GM18498 (cell line): ENCODE results near the gene KIF26B.
"Not testable (repeated sequence)": the region's sequence is repeated elsewhere in the genome, so short reads cannot be mapped to it uniquely, and the experiment has no call there.

Source experiments
- ATAC-seq: cut with Tn5 transposase; IDR thresholded peaks from one replicate; pipeline ENCODE4 v1.9.1; 2021; ENCODE audit warnings: mild to moderate bottlenecking, moderate library complexity; ENCODE audit not compliant: unreplicated experiment

KIF26B gene

GRCh38 chr1:245311887-245312536, 157.2 kb downstream of the KIF26B start:
- ATAC-seq, result no peak

- ATAC-seq, result no peak
Observed at GRCh38 chr1:245313576-245313975, 158.8 kb downstream of the KIF26B start.

GRCh38 chr1:245316784-245317183, 162.0 kb downstream of the KIF26B start:
- ATAC-seq, result no peak

DNA sequence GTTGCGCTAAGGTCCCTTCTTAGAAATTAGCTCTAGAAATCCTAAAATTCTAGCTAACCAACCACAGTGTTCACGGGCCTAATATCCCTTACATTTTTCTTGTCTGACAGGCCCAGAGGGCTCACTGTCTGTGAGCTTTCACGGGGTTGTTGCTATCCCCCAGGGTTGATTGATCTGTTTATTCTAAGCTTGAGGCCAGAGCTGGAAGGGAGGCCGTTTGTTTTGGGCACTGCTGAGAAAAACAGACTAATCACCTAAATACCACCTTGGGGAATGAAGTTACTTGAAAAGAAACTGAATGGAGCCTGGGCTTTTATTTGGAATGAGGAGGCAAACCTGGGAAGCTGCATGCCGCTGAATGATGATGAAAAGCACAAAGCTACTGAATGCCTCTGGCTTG, 162.4 kb downstream of the KIF26B start:
- ATAC-seq, result no peak

- ATAC-seq, result no peak
Observed at GRCh38 chr1:245319094-245319493, 164.3 kb downstream of the KIF26B start.

DNA sequence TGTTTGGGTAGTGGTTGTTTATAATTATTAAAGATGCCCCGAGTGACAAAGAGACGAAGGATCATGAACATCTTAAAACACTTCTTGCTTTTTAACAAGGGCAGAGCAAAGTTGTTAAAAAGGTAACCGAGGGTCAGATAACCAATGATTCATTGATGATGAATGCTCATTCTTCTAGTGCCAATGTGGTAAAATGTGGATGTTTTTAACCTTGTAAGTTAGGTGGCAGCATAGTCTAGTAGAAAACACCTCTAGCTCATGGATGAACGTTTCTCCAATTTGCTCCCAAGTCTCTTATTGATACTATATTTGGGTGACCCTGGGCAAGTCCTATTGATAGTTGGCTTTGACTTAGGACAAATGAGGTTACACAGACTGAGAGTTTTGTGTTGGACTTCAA, 167.9 kb downstream of the KIF26B start:
- no peak for ATAC-seq

DNA sequence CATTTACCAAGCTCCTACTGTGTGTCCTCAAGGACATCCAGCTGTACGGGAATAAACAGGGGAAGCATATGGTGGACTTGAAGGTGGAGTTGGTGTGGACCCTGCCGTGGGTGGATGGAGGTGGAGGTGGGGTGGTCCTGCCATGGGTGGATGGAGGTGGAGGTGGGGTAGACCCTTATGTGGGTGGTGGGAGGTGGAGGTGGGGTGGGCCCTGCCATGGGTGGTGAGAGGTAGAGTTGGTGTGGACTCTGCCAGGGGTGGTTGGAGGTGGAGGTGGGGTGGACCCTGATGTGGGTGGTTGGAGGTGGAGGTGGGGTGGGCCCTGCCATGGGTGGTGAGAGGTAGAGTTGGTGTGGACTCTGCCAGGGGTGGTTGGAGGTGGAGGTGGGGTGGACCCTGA, 169.0 kb downstream of the KIF26B start:
- ATAC-seq, result not testable (repeated sequence)

GRCh38 chr1:245325922-245326795, 171.4 kb downstream of the KIF26B start:
- no peak for ATAC-seq

GRCh38 chr1:245327360-245327759, 172.6 kb downstream of the KIF26B start:
- ATAC-seq, result no peak

DNA sequence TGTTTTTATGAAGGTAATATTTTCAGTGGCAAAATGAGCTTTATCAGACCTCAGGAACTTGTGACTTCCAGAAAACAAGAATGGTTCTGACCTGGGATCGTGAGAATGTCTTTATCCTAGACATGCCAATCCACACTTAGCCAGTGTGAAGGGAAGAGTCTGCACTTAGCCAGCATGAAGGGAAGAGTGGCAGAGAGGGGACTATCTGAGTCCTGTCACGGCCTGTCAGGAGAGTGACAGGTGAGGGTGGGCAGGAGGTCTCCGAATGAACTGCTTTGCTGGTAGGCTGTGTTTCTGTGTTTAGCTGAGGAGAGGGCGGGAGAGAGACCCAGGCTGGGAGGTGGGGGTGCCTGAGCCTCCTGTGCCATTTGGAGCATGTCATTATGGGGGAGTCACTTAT, 173.1 kb downstream of the KIF26B start:
- ATAC-seq, result no peak

GRCh38 chr1:245330951-245331350, 176.2 kb downstream of the KIF26B start:
- ATAC-seq, result no peak

DNA sequence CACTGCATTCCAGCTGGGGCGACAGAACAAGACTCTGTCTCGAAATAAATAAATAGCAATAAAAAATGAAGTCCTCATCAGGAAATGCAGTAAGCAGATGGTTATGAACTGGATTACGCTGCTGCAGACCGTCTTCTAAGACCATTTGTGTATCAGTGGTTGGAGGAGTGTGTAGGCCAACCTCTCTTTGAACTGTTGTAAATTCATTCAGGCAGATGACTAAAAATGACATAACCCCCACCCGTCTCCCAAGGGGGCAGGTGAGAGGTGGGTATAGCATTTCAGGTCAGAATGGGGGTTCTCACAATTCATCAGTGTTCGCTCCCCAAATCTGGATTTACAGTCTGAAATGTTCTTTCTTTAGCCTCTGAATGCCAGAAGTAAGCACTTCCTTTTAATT, 177.3 kb downstream of the KIF26B start:
- no peak for ATAC-seq

GRCh38 chr1:245332513-245332912, 177.7 kb downstream of the KIF26B start:
- no peak for ATAC-seq

GRCh38 chr1:245334235-245334634, 179.4 kb downstream of the KIF26B start:
- ATAC-seq, result no peak

GRCh38 chr1:245334827-245335490, 180.2 kb downstream of the KIF26B start:
- ATAC-seq, result no peak

DNA sequence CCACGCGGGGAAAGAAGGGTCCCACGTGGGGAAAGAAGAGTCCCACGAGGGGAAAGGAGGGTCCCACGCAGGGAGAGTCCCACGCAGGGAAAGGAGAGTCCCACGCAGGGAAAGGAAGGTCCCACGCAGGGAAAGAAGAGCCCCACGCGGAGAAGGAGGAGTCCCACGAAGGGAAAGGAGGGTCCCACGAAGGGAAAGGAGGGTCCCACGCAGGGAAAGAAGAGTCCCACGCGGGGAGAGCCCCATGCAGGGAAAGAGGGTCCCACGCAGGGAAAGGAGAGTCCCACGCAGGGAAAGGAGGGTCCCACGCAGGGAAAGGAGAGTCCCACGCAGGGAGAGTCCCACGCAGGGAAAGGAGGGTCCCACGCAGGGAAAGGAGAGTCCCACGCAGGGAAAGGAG, 180.9 kb downstream of the KIF26B start:
- ATAC-seq, result not testable (repeated sequence)

GRCh38 chr1:245336149-245336983, 181.6 kb downstream of the KIF26B start:
- ATAC-seq, result no peak

DNA sequence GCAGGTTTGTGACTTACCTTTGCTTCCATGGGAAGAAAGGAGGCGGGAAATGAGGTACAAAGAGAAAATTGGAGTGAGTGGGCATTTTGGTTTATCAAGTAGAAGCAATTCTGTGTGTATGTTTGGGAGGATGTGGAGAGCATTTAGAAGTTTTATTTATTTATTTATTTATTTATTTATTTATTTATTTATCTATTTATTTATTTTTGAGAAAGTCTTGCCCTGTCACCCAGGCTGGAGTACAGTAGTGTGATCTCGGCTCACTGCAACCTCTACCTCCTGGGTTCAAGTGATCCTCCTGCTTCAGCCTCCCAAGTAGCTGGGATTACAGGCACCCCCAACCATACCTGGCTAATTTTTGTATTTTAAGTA, 182.2 kb downstream of the KIF26B start:
- not testable (repeated sequence) for ATAC-seq

DNA sequence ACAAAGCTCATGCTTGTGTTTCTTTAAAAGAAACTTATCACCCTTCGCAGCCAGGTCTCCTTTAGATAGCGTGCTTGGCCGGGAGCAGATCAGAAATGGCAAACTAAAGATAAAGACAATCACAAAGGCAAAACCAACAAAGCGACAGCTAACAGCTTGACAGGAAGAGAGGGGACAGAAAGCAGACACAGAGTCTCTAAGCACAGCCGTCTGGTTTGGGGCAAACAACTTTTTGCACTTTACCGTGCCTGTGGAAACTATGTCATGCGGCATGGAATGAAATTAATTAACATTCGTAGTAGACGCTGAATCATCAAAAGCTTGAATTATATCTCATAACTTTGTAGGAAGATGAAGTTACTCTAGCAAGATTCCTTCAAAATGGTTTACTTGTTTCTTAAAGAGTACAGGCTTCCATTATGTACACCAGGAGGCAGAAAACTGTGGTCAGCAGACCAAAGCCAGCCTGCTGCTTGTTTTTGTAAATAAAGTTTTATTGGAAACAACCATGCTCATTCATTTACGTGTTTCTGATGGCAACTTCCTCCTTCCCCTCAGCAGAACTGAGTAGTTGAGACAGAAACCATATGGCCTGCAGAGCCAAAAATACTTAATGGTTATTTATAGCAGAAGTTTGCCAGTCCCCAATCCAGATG, 183.2 kb downstream of the KIF26B start:
- ATAC-seq, result no peak

- no peak for ATAC-seq
Observed at GRCh38 chr1:245338485-245338877, 183.7 kb downstream of the KIF26B start.
